NCI-H748 (cell line): ENCODE results near the gene ADIPOQ.
"Not testable (repeated sequence)": the region's sequence is repeated elsewhere in the genome, so short reads cannot be mapped to it uniquely, and the experiment has no call there.

Experiments
- DNase-seq: peaks from one replicate; lab custom pipeline; 2025; ENCODE audit not compliant: unreplicated experiment; lab: John Stamatoyannopoulos, UW

ADIPOQ gene

GRCh38 chr3:186901135-186901734 is 58.7 kb downstream of the ADIPOQ start:
- no peak for DNase-seq

- DNase-seq: no peak
Measured at GRCh38 chr3:186902154-186902553, 59.6 kb downstream of the ADIPOQ start.

- DNase-seq: no peak
Measured at GRCh38 chr3:186902713-186903112, 60.2 kb downstream of the ADIPOQ start.

- not testable (repeated sequence) for DNase-seq
Measured at GRCh38 chr3:186903676-186904075, 61.2 kb downstream of the ADIPOQ start.

- not testable (repeated sequence) for DNase-seq
Measured at GRCh38 chr3:186907075-186907474, 64.6 kb downstream of the ADIPOQ start.
